ENCODE data around the gene TSPYL1.

DNA sequence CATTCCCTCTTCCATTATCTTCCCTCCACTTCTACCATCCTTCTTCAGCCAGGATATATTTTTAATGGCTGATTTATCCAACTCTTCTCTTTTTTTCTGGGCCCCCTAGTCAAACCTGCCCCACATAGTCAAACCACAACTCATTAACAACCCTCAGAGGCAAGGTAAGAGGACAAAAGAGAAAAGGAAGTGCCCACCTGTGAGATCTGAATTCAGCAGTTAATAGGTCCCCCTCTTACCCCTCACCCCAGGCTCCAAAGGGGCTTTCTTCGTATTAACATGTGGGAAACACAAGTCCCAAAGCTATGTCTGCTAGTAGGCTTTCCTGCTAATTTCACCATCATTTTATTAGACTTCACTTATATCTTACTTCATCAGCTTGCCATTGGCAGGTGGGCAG, 44.1 kb upstream of the TSPYL1 start:
- TF ChIP-seq POLR2A (IDR thresholded peaks at IDR 0.05; ENCODE audit: borderline replicate concordance, extremely low read depth, insufficient read depth, insufficient read length) (no peak), JUND (IDR thresholded peaks at IDR 0.05) (no peak), CEBPB (IDR thresholded peaks at IDR 0.05; ENCODE audit: low read depth) (no peak), EZH2 (IDR thresholded peaks at IDR 0.05) (no peak), POLR2AphosphoS5 (IDR thresholded peaks at IDR 0.05; ENCODE audit: low read depth, low read length) (no peak), SRF (IDR thresholded peaks at IDR 0.05; ENCODE audit: low read depth) (no peak), TCF7L2 (IDR thresholded peaks at IDR 0.05; ENCODE audit: borderline replicate concordance, extremely low read depth, insufficient read depth, insufficient read length) (no peak)
- TF ChIP-seq, protein P1, sequence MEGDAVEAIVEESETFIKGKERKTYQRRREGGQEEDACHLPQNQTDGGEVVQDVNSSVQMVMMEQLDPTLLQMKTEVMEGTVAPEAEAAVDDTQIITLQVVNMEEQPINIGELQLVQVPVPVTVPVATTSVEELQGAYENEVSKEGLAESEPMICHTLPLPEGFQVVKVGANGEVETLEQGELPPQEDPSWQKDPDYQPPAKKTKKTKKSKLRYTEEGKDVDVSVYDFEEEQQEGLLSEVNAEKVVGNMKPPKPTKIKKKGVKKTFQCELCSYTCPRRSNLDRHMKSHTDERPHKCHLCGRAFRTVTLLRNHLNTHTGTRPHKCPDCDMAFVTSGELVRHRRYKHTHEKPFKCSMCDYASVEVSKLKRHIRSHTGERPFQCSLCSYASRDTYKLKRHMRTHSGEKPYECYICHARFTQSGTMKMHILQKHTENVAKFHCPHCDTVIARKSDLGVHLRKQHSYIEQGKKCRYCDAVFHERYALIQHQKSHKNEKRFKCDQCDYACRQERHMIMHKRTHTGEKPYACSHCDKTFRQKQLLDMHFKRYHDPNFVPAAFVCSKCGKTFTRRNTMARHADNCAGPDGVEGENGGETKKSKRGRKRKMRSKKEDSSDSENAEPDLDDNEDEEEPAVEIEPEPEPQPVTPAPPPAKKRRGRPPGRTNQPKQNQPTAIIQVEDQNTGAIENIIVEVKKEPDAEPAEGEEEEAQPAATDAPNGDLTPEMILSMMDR (IDR thresholded peaks at IDR 0.05 in 2 of 3, conservative IDR thresholded peaks at IDR 0.05 in 1 of 3; ENCODE audit: borderline replicate concordance in 1 of 3, insufficient read depth in 1 of 3, low read depth in 2 of 3, low read length in 2 of 3): no peak
- TF ChIP-seq, protein P2, sequence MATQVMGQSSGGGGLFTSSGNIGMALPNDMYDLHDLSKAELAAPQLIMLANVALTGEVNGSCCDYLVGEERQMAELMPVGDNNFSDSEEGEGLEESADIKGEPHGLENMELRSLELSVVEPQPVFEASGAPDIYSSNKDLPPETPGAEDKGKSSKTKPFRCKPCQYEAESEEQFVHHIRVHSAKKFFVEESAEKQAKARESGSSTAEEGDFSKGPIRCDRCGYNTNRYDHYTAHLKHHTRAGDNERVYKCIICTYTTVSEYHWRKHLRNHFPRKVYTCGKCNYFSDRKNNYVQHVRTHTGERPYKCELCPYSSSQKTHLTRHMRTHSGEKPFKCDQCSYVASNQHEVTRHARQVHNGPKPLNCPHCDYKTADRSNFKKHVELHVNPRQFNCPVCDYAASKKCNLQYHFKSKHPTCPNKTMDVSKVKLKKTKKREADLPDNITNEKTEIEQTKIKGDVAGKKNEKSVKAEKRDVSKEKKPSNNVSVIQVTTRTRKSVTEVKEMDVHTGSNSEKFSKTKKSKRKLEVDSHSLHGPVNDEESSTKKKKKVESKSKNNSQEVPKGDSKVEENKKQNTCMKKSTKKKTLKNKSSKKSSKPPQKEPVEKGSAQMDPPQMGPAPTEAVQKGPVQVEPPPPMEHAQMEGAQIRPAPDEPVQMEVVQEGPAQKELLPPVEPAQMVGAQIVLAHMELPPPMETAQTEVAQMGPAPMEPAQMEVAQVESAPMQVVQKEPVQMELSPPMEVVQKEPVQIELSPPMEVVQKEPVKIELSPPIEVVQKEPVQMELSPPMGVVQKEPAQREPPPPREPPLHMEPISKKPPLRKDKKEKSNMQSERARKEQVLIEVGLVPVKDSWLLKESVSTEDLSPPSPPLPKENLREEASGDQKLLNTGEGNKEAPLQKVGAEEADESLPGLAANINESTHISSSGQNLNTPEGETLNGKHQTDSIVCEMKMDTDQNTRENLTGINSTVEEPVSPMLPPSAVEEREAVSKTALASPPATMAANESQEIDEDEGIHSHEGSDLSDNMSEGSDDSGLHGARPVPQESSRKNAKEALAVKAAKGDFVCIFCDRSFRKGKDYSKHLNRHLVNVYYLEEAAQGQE (IDR thresholded peaks at IDR 0.05; ENCODE audit: low read depth): no peak
- TF ChIP-seq, protein P3, sequence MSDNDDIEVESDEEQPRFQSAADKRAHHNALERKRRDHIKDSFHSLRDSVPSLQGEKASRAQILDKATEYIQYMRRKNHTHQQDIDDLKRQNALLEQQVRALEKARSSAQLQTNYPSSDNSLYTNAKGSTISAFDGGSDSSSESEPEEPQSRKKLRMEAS (IDR thresholded peaks at IDR 0.05): no peak
